Endodermal cell (in vitro differentiated cells): ENCODE results near the gene DMPK. TPM values are rescaled to one million over a fixed set of nuclear protein-coding genes. Genes with fewer than 3 reads are reported as not detected.

Experiments
- DNase-seq: peaks from one replicate; pipeline ENCODE4 v3.0.0-alpha.2; 2017
- H3K27ac ChIP-seq: 2 replicates; pipeline ENCODE4 v1.5.1; 2013; ENCODE audit warnings: mild to moderate bottlenecking, low read depth, low read length, moderate library complexity
- H3K27me3 ChIP-seq: 2 replicates; pipeline ENCODE4 v1.6.1; 2013; ENCODE audit warnings: mild to moderate bottlenecking, low read length, moderate library complexity; ENCODE audit not compliant: insufficient read depth, control insufficient read depth, poor library complexity, severe bottlenecking
- H3K36me3 ChIP-seq: 2 replicates; pipeline ENCODE4 v1.7.0; 2013; ENCODE audit warnings: mild to moderate bottlenecking, low read length, moderate library complexity; ENCODE audit not compliant: control insufficient read depth, insufficient read depth
- H3K4me1 ChIP-seq: one replicate; pipeline ENCODE4 v1.7.0; 2013; ENCODE audit warnings: low read length; ENCODE audit not compliant: control insufficient read depth, insufficient read depth
- H3K4me3 ChIP-seq: 2 replicates; pipeline ENCODE4 v1.5.1; 2013; ENCODE audit warnings: mild to moderate bottlenecking, low read length, moderate library complexity
- H3K9ac ChIP-seq: 2 replicates; pipeline ENCODE4 v1.6.1; 2013; ENCODE audit warnings: mild to moderate bottlenecking, low read length, moderate library complexity; ENCODE audit not compliant: poor library complexity, severe bottlenecking; ENCODE audit errors: extremely low read depth
- H3K9me3 ChIP-seq: 2 replicates; pipeline ENCODE4 v1.6.1; 2013; ENCODE audit warnings: mild to moderate bottlenecking, low read length, moderate library complexity; ENCODE audit not compliant: control insufficient read depth
- H3K27ac Mint-ChIP-seq: 2 replicates; pipeline ENCODE4 v1.8.0; 2020; ENCODE audit warnings: mixed read lengths
- H3K27me3 Mint-ChIP-seq: 2 replicates; pipeline ENCODE4 v1.8.0; 2021; ENCODE audit warnings: mild to moderate bottlenecking, mixed read lengths; ENCODE audit not compliant: insufficient read depth
- H3K36me3 Mint-ChIP-seq: 2 replicates; pipeline ENCODE4 v1.8.0; 2020; ENCODE audit warnings: low read depth, mixed read lengths
- H3K4me1 Mint-ChIP-seq: 2 replicates; pipeline ENCODE4 v1.8.0; 2020; ENCODE audit warnings: mixed read lengths
- H3K4me3 Mint-ChIP-seq: 2 replicates; pipeline ENCODE4 v1.8.0; 2020; ENCODE audit warnings: mild to moderate bottlenecking, moderate library complexity, mixed read lengths
- H3K9me3 Mint-ChIP-seq: 2 replicates; pipeline ENCODE4 v1.8.0; 2020; ENCODE audit warnings: mild to moderate bottlenecking, mixed read lengths
- CTCF ChIP-seq: fragments of 200-600 bp; sonication (generic); conservative IDR thresholded peaks from 2 replicates; pipeline ENCODE4 v1.5.0; 2021; ENCODE audit warnings: antibody characterized with exemption, mild to moderate bottlenecking
- WGBS, 2 experiments: methylation state at CpG; one replicate each; pipeline versions ENCODE4 v1.1.5 to v1.1.7; 2013; ENCODE audit warnings: missing lambda C conversion rate in 2 of 2, mixed read lengths in 1 of 2; ENCODE audit not compliant: insufficient coverage in 1 of 2, insufficient read length in 1 of 2; 5-methylcytosine and 5-hydroxymethylcytosine counted together
- total RNA-seq, 2 donors: library from RNA; stranded (reverse); fragmentation: NEBNext Ultra II Directional in 1 of 2; extraction: Animal tissue kit (Norgen Biotek cat#: 25700) in 1 of 2; gene quantifications; 2 replicates in 1 of 2; 3 replicates in 1 of 2; pipeline ENCODE4 v1.2.1, GENCODE V29; 2021

DMPK gene
- total RNA-seq, 2 donors from 2014 or later: 58.8 to 75.9 TPM

- WGBS, 2 experiments: 93 to 100% methylated on average over 2 to 4 of the region's 4 CpGs
- no peak overlapping the region for H3K9ac ChIP-seq
Measured at GRCh38 chr19:45784096-45784495, 1.8 kb upstream of the DMPK start.

DNA sequence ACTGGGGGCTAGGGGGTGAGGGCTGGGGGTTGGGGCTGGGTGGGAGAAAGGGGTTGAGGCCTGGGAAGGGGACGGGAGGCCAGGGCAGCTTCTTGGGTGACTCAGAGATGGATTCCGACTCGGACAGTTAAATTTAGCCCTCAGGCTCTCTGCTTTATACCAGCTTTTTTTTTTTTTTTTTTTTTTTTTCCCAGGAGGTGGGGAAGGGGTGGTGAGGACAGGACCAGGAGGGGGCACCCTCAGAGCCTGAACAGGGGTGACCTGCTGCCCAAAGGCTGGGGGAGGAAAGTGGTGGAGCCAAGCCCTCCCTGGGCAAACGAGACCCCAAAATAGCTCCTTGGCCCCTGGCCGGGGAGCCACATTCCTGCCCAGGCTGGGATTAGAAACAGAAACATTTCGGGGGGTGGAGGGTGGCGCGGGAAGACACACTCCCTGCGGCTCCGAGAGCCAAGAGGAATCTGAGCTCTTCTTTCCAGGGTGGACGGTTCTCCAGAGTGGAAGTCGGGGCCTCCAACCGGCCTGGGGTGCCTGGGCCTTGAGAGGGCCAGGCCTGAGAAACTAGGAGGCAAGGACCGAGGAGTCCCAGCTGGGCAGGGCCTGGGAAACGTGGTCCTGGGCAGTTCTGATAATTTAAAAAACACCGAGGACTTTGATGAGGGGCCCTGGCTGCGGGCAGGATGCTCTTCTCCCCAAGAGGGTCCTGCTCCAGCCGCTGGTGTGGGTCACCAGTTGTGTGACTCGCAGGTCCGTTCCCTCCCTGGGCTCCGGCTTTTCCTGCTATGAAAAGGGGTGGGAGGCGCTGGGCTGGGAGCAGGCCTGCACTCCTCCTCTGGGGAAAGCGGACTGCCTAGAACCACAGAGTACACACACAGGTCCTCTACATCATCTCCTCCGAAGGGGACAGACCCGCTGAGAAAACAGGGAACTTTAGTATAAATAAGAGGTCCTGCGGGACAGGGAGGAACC, 813 bp upstream of the DMPK start:
- no peak overlapping the region for H3K4me3 ChIP-seq

More at GRCh38 chr19:45784096-45784495, 1.8 kb upstream of the DMPK start:
- Mint-ChIP-seq H3K36me3 (peaks cover 33% of the 10 kb centered on the region), H3K4me1 (peaks cover 7% of the 10 kb centered on the region), H3K4me3 (no peak overlapping the region), H3K27me3 (peaks cover 4% of the 10 kb centered on the region), H3K27ac (no peak overlapping the region), H3K9me3 (no peaks in the 10 kb centered on the region)
- no peak for TF ChIP-seq CTCF
- H3K4me3 ChIP-seq: no peak overlapping the region
- H3K27me3 ChIP-seq: no peaks in the 10 kb centered on the region
- H3K4me1 ChIP-seq: peaks cover 11% of the 10 kb centered on the region
- no peaks in the 10 kb centered on the region for H3K9me3 ChIP-seq
- H3K36me3 ChIP-seq: peaks cover 17% of the 10 kb centered on the region
- H3K27ac ChIP-seq: no peak overlapping the region
- DNase-seq: peak; percentile 45

More for the DNA sequence above, 813 bp upstream of the DMPK start:
- peaks cover 11% of the 10 kb centered on the region for H3K4me1 ChIP-seq
- DNase-seq: peak; percentile 51
- peaks cover 6% of the 10 kb centered on the region for H3K27me3 Mint-ChIP-seq
- no peak overlapping the region for H3K4me3 Mint-ChIP-seq
- H3K4me1 Mint-ChIP-seq: peaks cover 9% of the 10 kb centered on the region
- peak overlapping the region; percentile 1 for H3K27ac ChIP-seq
- no peak for TF ChIP-seq CTCF
- H3K36me3 Mint-ChIP-seq: peaks cover 30% of the 10 kb centered on the region
- H3K9ac ChIP-seq: no peak overlapping the region
- no peaks in the 10 kb centered on the region for H3K27me3 ChIP-seq
- WGBS, 2 experiments: 74 to 84% methylated on average over 11 to 24 of the region's 26 CpGs
- H3K9me3 ChIP-seq: no peaks in the 10 kb centered on the region
- no peaks in the 10 kb centered on the region for H3K9me3 Mint-ChIP-seq
- peaks cover 13% of the 10 kb centered on the region for H3K36me3 ChIP-seq
- H3K27ac Mint-ChIP-seq: no peak overlapping the region
